Smooth muscle cell (in vitro differentiated cells): ENCODE measurements around the gene PSG11. TPM values are rescaled to one million over a fixed set of nuclear protein-coding genes. Genes with fewer than 3 reads are reported as not detected.
"Not testable (repeated sequence)": the region's sequence is repeated elsewhere in the genome, so short reads cannot be mapped to it uniquely, and the experiment has no call there.

Source experiments
- DNase-seq: peaks from one replicate; lab custom pipeline; 2025; ENCODE audit not compliant: unreplicated experiment; lab: John Stamatoyannopoulos, UW
- H2AFZ ChIP-seq: fragments of 200-600 bp; sonication (generic); 2 replicates; pipeline ENCODE4 v1.6.0; 2016; ENCODE audit warnings: antibody characterized with exemption, low read depth, mild to moderate bottlenecking
- H3F3A ChIP-seq: fragments of 200-600 bp; sonication (generic); 2 replicates; pipeline ENCODE4 v1.6.0; 2017; ENCODE audit warnings: antibody characterized with exemption, low read depth
- H3K27ac ChIP-seq: fragments of 200-600 bp; sonication (generic); 2 replicates; pipeline ENCODE4 v1.5.1; 2016; ENCODE audit warnings: low read depth, mild to moderate bottlenecking
- H3K27me3 ChIP-seq: fragments of 200-600 bp; sonication (generic); 2 replicates; pipeline ENCODE4 v1.6.1; 2016; ENCODE audit warnings: low read depth, mild to moderate bottlenecking
- H3K36me3 ChIP-seq: fragments of 200-600 bp; sonication (generic); 2 replicates; pipeline ENCODE4 v1.5.1; 2016; ENCODE audit warnings: low read depth
- H3K4me1 ChIP-seq: fragments of 200-600 bp; sonication (generic); 2 replicates; pipeline ENCODE4 v1.5.1; 2016; ENCODE audit warnings: low read depth
- H3K4me2 ChIP-seq: fragments of 200-600 bp; sonication (generic); 2 replicates; pipeline ENCODE4 v1.6.0; 2016; ENCODE audit warnings: mild to moderate bottlenecking
- H3K4me3 ChIP-seq: fragments of 200-600 bp; sonication (generic); 2 replicates; pipeline ENCODE4 v1.5.1; 2016; ENCODE audit warnings: mild to moderate bottlenecking
- H3K79me2 ChIP-seq: fragments of 200-600 bp; sonication (generic); 2 replicates; pipeline ENCODE4 v1.6.0; 2016; ENCODE audit warnings: low read depth, mild to moderate bottlenecking
- H3K9ac ChIP-seq: fragments of 200-600 bp; sonication (generic); 2 replicates; pipeline ENCODE4 v1.6.0; 2016; ENCODE audit warnings: low read depth
- H3K9me3 ChIP-seq: fragments of 200-600 bp; sonication (generic); replicated peaks from 2 replicates; pipeline ENCODE4 v1.5.1; 2016; ENCODE audit warnings: low read depth
- H4K20me1 ChIP-seq: fragments of 200-600 bp; sonication (generic); 2 replicates; pipeline ENCODE4 v1.6.0; 2016; ENCODE audit warnings: low read depth
- CTCF ChIP-seq: fragments of 200-600 bp; sonication (generic); IDR thresholded peaks from 2 replicates; pipeline ENCODE4 v1.5.1; 2017; ENCODE audit warnings: borderline replicate concordance, mild to moderate bottlenecking, antibody characterized with exemption; ENCODE audit not compliant: insufficient read depth, poor library complexity, severe bottlenecking
- WGBS: methylation state at CpG from one replicate; pipeline ENCODE4 v1.1.7; 2016; ENCODE audit warnings: low lambda C conversion rate; 5-methylcytosine and 5-hydroxymethylcytosine counted together
- polyA plus RNA-seq: library from polyadenylated mRNA; unstranded; fragments of >200 nt; fragmentation: Nextera tagmentation; extraction: Ambion mirVana; gene quantifications from 2 replicates; pipeline ENCODE4 v1.2.1, GENCODE V29; 2016
- total RNA-seq: library from RNA; depleted of rRNA; stranded (reverse); fragments of >200 nt; gene quantifications from 2 replicates; pipeline ENCODE4 v1.2.3, GENCODE V29; 2014

Gene PSG11
- total and polyA plus RNA-seq, 2 experiments from 2014 or later = not detected

GRCh38 chr19:43004846-43005245, 21.4 kb downstream of the PSG11 start:
- H3K9ac ChIP-seq, H3K27ac ChIP-seq, H3K4me2 ChIP-seq, H3K4me3 ChIP-seq, H3K9me3 ChIP-seq, DNase-seq, H3K79me2 ChIP-seq, H3K27me3 ChIP-seq, H3F3A ChIP-seq, H3K4me1 ChIP-seq, H2AFZ ChIP-seq, H3K36me3 ChIP-seq, H4K20me1 ChIP-seq: not testable (repeated sequence)
- 59% methylated on average over 4 of the region's 4 CpGs for WGBS

GRCh38 chr19:43003634-43004033, 22.6 kb downstream of the PSG11 start:
- not testable (repeated sequence) for H3K79me2 ChIP-seq, H3K9me3 ChIP-seq, H4K20me1 ChIP-seq, H3K9ac ChIP-seq, H3K4me3 ChIP-seq, H3K27ac ChIP-seq, DNase-seq, H2AFZ ChIP-seq, H3F3A ChIP-seq, H3K36me3 ChIP-seq, H3K4me2 ChIP-seq, H3K4me1 ChIP-seq, H3K27me3 ChIP-seq
- WGBS = 100% methylated on average over 1 of the region's 1 CpG

GRCh38 chr19:43002948-43003347, 23.3 kb downstream of the PSG11 start:
- not testable (repeated sequence) for H3K27me3 ChIP-seq, H3K4me2 ChIP-seq, H3F3A ChIP-seq, H3K36me3 ChIP-seq, H4K20me1 ChIP-seq, H3K27ac ChIP-seq, H3K4me1 ChIP-seq, H3K79me2 ChIP-seq, H2AFZ ChIP-seq, H3K9ac ChIP-seq, H3K4me3 ChIP-seq, DNase-seq, H3K9me3 ChIP-seq
- WGBS = 52% methylated on average over 2 of the region's 2 CpGs

- H3K4me3 ChIP-seq, H3K36me3 ChIP-seq: not testable (repeated sequence)
- 61% methylated on average over 3 of the region's 3 CpGs for WGBS
Observed at GRCh38 chr19:42996161-42996560, 30.1 kb downstream of the PSG11 start.

GRCh38 chr19:42992029-42992604, 34.2 kb downstream of the PSG11 start:
- DNase-seq, H3K9me3 ChIP-seq, H3K27me3 ChIP-seq, H4K20me1 ChIP-seq, H3K36me3 ChIP-seq, H3K79me2 ChIP-seq, H3F3A ChIP-seq, H2AFZ ChIP-seq, H3K4me2 ChIP-seq, H3K4me3 ChIP-seq, H3K9ac ChIP-seq, H3K4me1 ChIP-seq, H3K27ac ChIP-seq: not testable (repeated sequence)
- 65% methylated on average over 10 of the region's 10 CpGs for WGBS

More at GRCh38 chr19:42996161-42996560, 30.1 kb downstream of the PSG11 start:
- H3K27ac ChIP-seq, H3K27me3 ChIP-seq, H3K79me2 ChIP-seq, H3K4me2 ChIP-seq, H3K9me3 ChIP-seq, H3K4me1 ChIP-seq, H4K20me1 ChIP-seq, DNase-seq, H3F3A ChIP-seq, H3K9ac ChIP-seq, H2AFZ ChIP-seq: not testable (repeated sequence)

- Histone ChIP-seq H3K4me2 (no peak overlapping the region), H3F3A (no peaks in the 10 kb centered on the region), H3K4me3 (no peak overlapping the region), H3K27ac (no peak overlapping the region), H3K9me3 (no peaks in the 10 kb centered on the region), H3K79me2 (no peaks in the 10 kb centered on the region), H3K27me3 (no peaks in the 10 kb centered on the region), H3K9ac (no peak overlapping the region), H3K36me3 (no peaks in the 10 kb centered on the region), H2AFZ (no peak overlapping the region), H3K4me1 (no peaks in the 10 kb centered on the region), H4K20me1 (no peaks in the 10 kb centered on the region)
- no peak for TF ChIP-seq CTCF
- DNase-seq = no peak
- WGBS = 68% methylated on average over 7 of the region's 7 CpGs
Observed at GRCh38 chr19:42989851-42990250, 36.4 kb downstream of the PSG11 start.

GRCh38 chr19:42989186-42989585, 37.1 kb downstream of the PSG11 start:
- H4K20me1 ChIP-seq, H3K4me1 ChIP-seq, H3K79me2 ChIP-seq, H3F3A ChIP-seq, H3K9me3 ChIP-seq, H2AFZ ChIP-seq, H3K36me3 ChIP-seq, H3K4me3 ChIP-seq, H3K27ac ChIP-seq, DNase-seq, H3K9ac ChIP-seq, H3K4me2 ChIP-seq, H3K27me3 ChIP-seq: not testable (repeated sequence)
- 74% methylated on average over 4 of the region's 4 CpGs for WGBS

GRCh38 chr19:42988206-42988605, 38.1 kb downstream of the PSG11 start:
- not testable (repeated sequence) for H3K79me2 ChIP-seq, H3K36me3 ChIP-seq, H3K9me3 ChIP-seq, H3F3A ChIP-seq, H3K27ac ChIP-seq, DNase-seq, H3K27me3 ChIP-seq, H3K4me2 ChIP-seq, H4K20me1 ChIP-seq, H3K9ac ChIP-seq, H3K4me3 ChIP-seq, H3K4me1 ChIP-seq, H2AFZ ChIP-seq
- 83% methylated on average over 1 of the region's 1 CpG for WGBS
